ENCODE measurements around the gene GPR39.

The GPR39 gene

DNA sequence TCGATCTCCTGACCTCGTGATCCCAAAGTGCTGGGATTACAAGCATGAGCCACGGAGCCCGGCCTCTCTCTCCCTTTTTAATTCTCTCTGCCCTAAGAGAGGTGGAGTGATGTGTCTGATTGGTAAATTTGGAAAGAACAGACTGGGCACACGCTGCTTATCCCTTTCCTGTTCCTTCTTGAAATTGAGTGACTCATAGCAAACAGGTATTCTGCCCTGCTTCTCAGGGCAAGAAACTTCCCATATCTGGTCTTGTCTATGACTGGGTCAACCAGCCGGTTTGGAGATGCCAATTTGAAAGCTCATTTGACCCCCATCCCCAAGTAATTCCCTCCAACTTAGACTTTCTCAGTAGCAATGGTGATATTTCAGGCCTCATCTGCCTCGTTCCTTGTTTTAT, 238.4 kb downstream of the GPR39 start:
- FAIRE-seq (no peak), DNase-seq (ENCODE audit: extremely low spot score, insufficient read length, low read depth) (no peak)

DNA sequence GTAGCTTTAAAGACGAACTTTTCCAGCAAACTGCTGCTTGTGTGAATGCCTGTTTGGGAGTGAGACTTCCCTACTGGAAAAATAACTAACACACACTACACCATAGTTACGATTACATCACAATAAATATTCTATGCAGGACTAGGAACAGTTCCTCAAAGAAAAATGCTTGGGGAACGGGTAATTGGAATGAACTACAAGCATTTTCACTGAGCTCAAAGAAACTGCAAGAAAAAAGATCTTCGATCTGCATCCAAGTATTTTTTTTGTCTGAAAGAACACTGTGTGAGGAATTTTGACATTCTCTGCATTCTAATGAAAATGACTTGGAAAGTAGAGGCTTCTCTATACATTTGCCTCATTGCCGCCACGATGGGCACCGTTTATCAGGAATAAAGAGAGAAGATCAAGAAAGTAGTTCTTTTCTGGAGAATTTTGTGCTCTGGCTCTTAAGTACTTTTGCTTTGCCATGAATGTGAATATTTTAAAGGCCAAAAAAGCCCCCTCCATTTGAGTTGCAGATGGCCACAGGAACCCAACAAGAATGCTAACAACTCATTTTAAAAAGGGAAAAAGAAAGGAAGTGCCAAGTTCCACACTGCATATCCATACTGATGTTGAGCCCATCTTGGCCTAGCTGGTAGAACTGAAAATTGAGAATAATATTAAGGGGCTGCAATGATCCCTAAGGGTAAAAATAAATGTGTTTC, 239.8 kb downstream of the GPR39 start:
- DNase-seq (ENCODE audit: extremely low spot score, insufficient read length, low read depth): no peak
- no peak for FAIRE-seq

DNA sequence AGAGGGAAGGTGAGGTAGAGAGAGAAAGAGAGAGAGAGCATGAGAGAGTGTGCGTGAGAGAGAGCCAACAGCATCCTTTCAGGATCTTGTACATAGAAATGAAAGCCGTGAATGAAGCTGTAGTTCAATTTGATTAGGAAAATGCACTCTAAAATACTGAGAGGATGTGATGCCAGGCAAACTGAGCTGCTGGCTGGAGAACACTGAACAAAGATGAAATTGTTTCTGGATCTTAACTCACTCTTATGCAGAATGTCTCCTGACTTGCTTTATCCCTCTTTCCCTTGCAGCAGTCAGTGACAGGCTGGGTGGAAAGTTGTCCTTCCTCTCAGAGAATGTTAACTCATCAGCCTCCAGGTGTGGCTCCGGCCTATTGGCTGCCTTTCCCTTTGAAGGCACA, 242.7 kb downstream of the GPR39 start:
- DNase-seq (ENCODE audit: extremely low spot score, insufficient read length, low read depth) (no peak), FAIRE-seq (no peak)

DNA sequence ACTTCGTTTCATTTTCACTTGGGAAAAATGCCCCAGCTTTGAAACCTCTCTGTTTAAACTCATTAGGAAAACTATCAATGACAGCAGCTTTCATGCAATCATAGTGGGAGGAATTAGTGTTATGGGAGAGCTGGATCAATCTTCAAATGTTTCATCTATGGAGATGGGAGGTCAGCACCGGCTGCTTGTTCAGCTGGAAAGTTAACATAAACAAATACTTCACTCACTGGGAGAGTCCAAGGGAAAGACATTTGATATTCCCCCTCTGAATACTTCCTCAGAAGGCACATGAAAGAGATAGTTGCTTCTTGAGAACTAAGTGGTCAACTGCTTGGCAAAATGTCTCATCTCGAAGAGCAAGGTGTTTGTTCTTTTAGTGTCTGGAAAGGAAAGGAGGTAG, 246.1 kb downstream of the GPR39 start:
- DNase-seq (ENCODE audit: extremely low spot score, insufficient read length, low read depth): no peak
- FAIRE-seq: no peak

DNA sequence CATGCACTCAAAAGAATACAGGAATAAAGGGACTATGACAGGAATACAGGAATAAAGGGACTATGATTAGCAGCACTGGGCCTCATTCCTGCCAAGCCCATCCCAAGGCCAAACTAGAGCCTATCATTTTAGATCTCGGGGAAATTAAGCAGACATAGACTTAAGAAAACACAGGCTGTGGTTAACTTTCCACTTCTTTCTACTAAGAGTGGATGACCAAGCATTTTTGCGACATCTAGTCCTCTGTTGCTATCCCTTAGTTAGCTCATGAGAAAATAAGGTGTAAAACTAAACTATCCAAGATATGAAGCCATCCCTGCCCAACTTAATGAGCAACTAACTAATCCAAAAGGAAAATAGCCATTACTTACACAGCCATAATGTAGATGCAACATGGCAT, 247.5 kb downstream of the GPR39 start:
- FAIRE-seq: no peak

DNA sequence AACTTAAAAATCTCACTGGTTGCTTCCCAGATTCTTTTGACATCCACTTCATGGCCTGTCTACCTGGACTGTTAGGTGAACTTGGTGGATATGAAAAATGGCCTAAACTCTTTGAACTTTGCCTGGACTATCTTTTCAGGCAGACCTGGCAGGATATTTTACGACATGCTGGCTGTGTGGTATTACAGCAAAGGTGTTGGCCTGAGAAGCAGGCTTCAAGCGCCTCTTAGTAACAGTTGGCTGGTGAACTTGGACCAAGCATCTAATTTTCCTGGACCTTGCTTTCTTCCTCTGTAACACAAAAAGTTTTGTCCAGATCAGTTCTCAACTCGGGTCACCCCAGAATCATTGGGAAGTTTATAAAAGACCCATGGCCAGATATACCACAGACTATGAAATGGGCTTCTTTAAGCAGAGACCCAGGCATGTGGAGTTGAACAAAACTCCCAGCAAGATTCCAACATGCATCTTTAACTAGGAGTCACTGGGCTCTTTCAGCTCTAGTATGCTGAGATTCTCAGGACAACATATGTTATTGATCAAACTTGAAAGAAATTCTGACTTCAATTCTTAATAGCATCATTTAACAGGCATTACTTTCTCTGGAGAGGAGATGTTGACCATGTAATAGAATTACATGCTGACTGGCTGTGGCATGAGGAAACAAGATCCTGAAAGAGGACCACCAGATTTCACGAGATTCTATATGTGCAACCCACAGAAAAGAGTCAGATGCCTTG, 249.0 kb downstream of the GPR39 start:
- FAIRE-seq: no peak
- no peak for DNase-seq (ENCODE audit: extremely low spot score, insufficient read length, low read depth)

More for the DNA sequence above, 247.5 kb downstream of the GPR39 start:
- DNase-seq (ENCODE audit: extremely low spot score, insufficient read length, low read depth): no peak

DNA sequence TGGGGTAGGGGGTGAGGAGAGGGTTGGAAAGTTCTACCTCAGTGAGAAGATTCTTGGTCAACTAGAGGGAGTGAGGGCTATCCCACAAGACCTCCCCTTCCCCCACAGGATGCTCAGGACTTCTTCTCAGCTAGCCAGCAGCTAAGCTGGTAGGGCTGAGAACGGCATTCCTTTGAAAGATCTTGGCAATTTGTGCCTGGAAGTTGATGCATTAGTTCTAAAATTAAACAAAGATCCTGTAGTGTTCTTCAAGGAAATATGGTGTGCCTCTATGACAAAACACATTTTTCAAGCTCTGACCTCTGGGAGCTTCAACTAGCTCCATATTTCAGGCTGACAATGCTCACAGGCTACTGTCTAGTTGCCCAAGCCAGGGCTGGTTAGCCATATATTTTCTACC, 251.1 kb downstream of the GPR39 start:
- DNase-seq (ENCODE audit: extremely low spot score, insufficient read length, low read depth) (no peak), FAIRE-seq (no peak)

DNA sequence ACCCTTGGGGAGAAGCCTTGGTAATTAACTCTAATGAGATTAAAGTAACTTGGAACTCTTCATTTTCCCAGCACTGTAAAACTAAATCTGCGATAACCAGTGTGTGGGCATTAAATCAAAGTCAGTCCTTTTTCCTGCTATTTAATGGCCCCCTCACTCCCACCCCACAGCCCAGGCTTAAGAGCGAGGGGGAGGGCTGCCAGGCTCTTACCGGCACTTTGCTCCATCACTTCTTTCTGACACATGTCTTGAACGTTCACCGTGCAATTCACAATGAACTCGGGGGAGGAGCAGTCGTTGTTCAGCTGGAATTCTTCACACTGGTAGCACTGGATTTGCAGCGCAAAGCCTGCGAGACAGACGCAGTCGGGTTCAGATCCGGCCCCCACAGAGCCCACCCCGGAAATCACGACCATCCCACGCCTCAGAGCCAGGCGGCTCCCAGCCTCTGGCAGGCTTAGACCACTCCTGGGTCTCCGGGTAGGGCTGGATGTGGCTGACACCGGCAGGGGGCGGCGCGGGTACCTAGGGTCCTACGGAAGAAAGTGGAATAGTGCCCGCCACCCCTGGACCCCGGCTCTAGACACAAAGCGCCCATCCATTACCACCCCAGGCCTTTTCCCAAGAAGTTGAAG, 251.7 kb downstream of the GPR39 start:
- FAIRE-seq: no peak
- no peak for DNase-seq (ENCODE audit: extremely low spot score, insufficient read length, low read depth)

DNA sequence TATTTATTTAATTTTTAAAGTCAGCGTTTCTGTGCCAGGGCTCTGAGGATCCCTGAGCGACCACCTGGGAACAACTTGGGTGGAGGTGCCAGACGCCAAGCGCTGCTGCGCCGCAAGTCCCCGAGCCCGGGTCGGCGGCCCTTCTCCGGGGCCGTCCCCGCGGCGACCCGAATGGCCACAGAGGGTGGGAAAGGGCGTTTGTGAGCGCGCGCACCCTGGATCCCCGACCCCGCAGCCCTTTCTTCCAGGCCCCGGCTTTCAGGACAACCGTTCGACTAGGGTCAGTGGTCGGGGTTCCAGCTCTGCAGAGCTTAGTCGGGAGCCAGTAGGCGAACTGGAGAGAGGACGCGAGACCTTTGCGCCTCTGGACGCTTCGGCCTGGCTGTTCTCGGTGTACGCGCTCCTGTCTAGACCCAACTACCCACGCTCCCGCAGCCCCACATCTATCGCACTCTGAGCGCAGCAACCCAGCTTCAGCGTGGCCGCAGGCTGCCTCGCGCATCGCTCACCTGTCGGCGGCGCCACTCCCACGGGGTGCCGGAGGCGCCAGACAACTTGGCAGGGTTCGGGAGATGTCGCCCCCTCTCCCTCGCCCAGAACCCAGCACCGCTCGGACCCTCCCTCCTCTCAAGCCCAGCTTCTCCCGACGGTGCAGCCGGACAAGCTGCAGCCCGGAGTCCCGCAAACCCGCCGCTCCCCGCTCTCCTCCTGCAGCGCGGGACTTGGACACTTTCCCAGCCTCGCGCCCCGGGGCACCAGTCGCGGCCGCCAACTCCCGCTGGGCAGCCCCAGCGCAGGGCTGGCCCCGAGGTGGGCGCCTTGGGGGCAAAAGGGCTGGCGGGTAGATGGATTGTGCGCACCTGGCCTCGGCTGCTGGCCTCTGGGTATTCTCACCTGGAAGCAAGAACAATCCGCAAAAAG, 252.6 kb downstream of the GPR39 start:
- DNase-seq (ENCODE audit: extremely low spot score, insufficient read length, low read depth): no peak

DNA sequence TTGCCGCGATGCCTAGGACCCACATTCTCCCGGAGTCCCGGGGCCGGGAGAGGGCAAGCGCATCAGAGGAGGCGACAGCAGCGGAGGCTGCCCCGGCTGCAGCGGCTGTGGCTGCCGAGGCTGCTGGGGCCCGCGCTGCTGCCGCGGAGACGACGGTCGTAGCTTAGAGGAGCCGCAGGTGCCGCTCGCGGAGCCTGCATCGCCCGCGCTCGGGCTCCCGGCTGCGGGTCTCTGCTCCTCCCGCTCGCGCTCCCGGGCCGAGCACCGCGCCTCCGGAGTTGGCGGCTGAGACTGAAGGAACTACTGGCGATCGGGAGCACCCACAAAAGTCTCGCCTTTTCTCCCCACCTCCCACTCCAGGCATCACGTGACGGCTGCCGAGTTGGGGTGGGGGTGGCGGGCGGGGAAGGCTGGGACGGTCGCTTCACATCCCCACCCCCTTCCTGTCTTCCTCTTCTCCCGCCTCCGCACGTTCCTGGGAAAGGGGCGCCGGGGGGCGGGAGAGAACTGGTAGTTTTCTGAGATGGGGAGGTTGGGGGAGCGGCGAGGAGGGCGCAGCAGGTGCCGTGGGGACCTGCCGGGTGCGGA, 253.4 kb downstream of the GPR39 start, which contains the start of gene LYPD1:
Gene LYPD1, minus strand, starts transcription at position 298 of the 588 bp plus-strand sequence. Its CDS starts 273 bp downstream, at position 25.
- FAIRE-seq: no peak
- DNase-seq (ENCODE audit: extremely low spot score, insufficient read length, low read depth): no peak

More for the DNA sequence above, 252.6 kb downstream of the GPR39 start:
- FAIRE-seq: no peak

DNA sequence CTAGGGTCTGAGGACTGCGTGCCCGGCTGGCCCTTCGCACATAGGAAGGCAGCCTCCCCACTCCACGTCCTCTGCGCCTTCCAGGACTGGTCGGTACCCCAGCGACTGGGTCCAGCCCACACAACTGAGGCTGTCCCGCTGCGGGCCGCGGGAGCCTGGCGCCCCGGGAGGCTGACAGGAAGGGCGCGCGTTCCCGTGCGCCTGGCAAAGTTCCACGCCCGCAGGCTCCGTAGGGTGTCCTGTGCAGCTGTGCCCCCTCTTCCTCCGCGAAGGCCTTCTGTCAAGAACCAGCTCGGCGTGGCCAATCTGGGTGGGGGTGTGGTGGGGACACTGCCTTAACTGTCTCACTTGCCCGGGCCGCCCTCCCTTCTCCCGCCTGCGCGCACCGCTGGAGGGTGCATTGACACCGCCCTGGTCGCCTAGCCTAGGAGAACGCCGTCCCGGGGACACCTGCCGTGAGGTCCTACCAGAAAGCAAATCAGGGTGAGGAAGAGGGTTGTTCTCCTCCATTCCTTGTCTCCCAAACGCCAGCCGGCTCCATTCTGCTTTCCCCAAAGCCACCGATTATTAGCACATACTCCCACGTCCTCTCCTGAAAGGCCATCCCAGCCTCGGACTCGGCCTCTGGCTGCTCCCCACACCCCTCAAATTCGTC, 254.0 kb downstream of the GPR39 start:
- no peak for DNase-seq (ENCODE audit: extremely low spot score, insufficient read length, low read depth)

DNA sequence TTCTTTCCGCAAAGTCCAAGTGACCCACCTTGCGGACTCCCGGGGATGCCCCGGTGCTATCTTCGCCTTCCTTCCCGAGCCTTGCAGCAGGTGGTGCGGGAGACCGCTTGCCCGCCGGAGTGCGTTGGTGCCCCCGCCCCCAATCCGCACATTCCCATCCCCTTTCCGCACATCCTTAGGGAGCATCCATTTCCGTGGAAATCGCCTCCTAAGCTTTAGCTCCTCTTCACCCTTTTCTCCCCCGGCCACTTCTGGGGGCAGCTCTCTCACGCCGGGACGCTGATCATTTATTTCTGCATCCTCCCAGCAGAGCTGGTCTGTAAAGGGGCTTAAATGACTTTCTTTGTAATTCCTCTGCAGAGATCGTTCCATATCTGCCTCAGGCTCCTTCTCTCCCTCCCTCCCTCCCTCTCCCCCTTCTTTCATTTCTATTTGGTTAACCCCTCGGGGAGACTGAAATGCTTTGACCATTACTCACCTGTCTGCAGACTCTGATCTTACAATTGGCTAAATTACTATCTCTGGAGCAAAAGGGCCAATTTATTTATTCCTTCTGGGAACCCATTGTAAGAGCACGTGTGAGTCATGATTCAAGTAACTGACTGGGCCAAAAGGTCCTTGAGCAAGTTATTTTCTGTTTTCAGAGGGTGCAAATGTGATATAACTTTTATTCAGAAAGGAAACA, 254.7 kb downstream of the GPR39 start:
- no peak for DNase-seq (ENCODE audit: extremely low spot score, insufficient read length, low read depth)
- no peak for FAIRE-seq

More for the DNA sequence above, 254.0 kb downstream of the GPR39 start:
- FAIRE-seq: no peak

DNA sequence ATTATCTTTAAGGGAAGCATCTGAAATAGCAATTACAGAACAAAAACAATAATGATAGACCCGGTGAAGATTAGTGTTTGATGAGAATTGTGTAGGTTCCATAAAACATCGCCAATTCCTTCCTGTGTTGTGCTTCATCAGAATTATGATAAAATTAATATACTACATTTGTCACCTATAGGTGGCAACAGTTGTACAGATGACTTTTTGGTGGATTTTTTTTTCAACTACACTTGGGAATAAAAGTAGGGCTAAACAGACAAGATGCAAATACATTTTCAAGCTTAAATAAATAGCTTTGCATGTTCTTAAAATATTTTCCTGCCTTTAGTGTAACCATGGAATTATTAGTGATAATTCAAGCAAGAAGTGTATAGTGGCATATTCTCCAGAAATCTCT, 260.4 kb downstream of the GPR39 start:
- FAIRE-seq: no peak

DNA sequence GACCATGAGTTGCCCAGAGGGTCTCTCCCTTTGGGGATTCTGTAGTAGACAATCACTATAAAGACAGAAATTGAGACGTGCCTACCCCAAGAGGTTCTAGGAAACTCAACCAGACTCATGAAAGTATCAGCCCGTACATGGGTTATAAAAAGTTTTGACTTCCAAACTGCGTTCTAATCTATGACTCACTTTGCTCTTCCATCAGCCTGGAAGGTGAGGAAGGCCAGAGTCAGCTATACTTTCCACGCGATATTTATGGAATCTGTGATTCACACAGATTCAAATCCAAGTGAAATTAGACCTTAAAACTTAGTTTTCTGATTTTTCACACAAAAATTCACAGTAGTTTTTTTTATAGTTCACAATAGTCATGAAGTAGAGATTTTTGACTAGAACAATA, 261.1 kb downstream of the GPR39 start:
- DNase-seq (ENCODE audit: extremely low spot score, insufficient read length, low read depth) (no peak), FAIRE-seq (no peak)

More for the DNA sequence above, 260.4 kb downstream of the GPR39 start:
- DNase-seq (ENCODE audit: extremely low spot score, insufficient read length, low read depth): no peak

DNA sequence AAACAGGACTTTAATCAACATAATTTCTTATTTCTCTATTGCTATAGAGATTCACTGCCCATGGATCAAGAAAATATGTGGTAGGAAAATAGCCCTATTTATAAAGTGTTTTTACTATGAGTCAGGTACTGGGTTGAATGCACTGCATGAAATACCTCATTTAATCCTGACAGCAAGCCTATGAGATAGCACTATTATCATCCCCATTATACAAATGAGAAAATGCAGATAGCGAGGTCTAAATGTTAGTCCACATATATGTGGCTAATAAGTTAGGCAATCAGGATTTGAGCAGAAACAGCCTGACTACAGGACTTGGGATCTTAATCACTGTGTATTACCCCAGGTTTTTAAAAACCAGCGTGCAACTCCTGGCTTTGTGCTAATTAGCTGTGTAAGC, 261.9 kb downstream of the GPR39 start:
- no peak for FAIRE-seq
- DNase-seq (ENCODE audit: extremely low spot score, insufficient read length, low read depth): no peak

DNA sequence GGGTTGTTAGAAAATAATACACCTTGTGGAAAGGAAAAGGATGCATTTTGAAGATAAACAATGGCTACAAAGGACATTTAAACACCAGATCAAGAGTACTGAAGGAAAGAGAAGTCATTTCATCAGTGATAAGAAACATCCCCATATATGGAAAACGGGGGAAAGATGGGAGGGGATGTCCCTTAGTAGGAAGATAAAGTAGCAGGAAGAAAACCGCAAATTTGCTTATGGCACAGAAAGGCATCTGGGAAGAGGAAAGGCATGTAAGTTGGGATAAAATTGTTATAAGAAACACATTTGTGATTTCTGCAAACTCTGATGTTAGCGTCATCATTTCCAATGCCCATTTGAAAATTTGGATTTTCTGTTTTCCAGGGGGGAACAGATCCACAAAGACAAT, 263.9 kb downstream of the GPR39 start:
- no peak for DNase-seq (ENCODE audit: extremely low spot score, insufficient read length, low read depth)
- FAIRE-seq: no peak

DNA sequence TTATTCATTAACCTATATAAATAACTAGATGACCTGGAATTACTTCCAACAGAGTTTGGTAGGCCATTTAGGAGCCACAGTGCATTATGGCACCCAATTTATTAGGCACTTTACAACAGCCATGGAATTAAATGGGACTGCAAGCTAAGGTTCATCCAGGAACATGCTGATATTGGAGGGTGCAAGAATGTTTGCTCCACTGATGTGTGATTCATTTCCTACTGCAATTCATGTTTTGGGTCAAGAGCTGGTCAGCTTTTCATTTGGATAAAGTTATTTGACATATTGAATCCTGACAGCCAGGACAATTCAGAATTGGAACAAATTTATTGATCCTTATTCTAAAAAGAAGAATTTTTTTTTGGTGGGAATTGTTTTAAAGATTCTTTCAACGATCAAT, 265.2 kb downstream of the GPR39 start:
- DNase-seq (ENCODE audit: extremely low spot score, insufficient read length, low read depth) (no peak), FAIRE-seq (no peak)

DNA sequence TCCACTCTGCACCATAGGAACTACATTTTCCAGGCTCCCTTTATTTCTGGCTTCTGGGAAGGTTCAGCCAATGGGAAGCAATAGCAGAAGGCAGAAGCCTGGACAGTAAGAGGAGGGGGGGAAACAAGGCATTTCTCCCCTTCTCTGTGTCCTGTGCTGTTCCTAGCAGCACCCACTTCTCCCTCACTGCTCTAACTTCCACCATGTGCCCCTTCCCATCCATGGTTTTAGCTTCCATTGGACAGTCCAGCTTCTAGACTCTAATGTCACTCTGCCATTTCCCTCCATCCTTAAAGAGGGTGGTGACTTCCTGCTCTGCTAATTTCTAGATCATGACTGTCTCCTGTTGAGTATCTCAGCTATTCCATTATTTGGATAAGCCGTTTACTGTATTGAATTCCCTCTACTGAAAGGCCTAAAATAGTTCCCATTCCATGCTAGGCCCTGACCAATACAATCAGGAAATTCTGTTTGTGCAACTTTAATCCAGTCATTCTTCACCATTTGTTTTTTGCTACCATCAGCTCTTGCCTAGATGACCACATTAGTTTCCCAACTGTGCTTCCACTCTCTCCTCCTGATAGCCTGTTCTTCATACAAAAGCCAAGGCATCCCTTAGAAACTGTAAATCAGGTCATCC, 274.2 kb downstream of the GPR39 start:
- FAIRE-seq: no peak
- no peak for DNase-seq (ENCODE audit: extremely low spot score, insufficient read length, low read depth)
